HG03280 (cell line): ENCODE data around the gene PSMD13.

Experiments
- ATAC-seq: cut with Tn5 transposase; IDR thresholded peaks from one replicate; pipeline ENCODE4 v1.9.1; 2021; ENCODE audit warnings: mild to moderate bottlenecking, moderate library complexity; ENCODE audit not compliant: unreplicated experiment

The PSMD13 gene

GRCh38 chr11:297586-298405 is 61.0 kb downstream of the PSMD13 start:
- no peak for ATAC-seq

- ATAC-seq: no peak
These were observed 61.8 kb downstream of the PSMD13 start for GRCh38 chr11:298406-299065.

GRCh38 chr11:299081-299891 is 62.5 kb downstream of the PSMD13 start, which contains the start of gene IFITM5:
Gene IFITM5 (minus strand): TSS chr11:299526. CDS start chr11:299490, 36 bp downstream.
- ATAC-seq: no peak

- no peak for ATAC-seq
These were observed 63.4 kb downstream of the PSMD13 start for GRCh38 chr11:299951-300735.
